AG09319 (cell line): ENCODE results near the gene TMEM25.

ENCODE experiments used
- DNase-seq: peaks from one replicate; pipeline ENCODE4 v3.0.0-alpha.2; 2010; ENCODE audit warnings: low read depth; ENCODE audit errors: extremely low read depth
- CTCF ChIP-seq: IDR thresholded peaks from 2 replicates; pipeline ENCODE4 v1.5.1; 2011; ENCODE audit warnings: low read depth, mild to moderate bottlenecking, inconsistent platforms, low read length, moderate library complexity

The TMEM25 gene

DNA sequence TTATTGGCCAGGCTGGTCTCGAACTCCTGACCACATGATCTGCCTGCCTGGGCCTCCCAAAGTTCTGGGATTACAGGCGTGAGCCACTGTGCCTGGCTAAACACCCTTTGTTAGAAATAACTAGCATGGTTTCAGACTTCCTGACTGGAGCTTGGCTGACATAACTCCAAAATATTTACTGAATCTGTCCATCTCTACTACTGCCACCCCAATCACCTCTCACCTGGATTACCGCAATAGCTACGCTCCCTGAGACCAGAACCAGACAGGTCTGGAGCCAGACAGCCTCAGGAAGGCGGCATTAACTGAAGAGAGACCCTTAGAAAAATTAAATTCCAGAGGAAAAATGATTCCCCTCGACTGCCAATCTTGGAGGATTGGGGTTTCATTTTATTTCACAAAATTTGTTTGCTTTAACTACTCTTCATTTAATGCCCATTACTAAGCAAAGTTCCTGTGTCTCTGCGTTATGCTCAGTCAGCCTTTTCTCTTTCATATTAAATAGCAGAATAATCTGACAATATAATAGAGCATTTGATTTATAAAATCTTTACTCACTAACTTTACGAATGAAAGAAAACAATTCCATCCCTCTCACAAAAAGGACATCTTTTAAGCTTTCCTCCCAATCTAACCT is 13.1 kb downstream of the TMEM25 start:
- no peak for TF ChIP-seq CTCF
- no peak for DNase-seq

- TF ChIP-seq CTCF = no peak
- DNase-seq = no peak
These were observed 13.6 kb downstream of the TMEM25 start for GRCh38 chr11:118544647-118545010.

GRCh38 chr11:118545533-118545932 is 14.5 kb downstream of the TMEM25 start:
- no peak for DNase-seq
- TF ChIP-seq CTCF = no peak

- no peak for TF ChIP-seq CTCF
- no peak for DNase-seq
These were observed 16.1 kb downstream of the TMEM25 start for GRCh38 chr11:118547132-118547531.

DNA sequence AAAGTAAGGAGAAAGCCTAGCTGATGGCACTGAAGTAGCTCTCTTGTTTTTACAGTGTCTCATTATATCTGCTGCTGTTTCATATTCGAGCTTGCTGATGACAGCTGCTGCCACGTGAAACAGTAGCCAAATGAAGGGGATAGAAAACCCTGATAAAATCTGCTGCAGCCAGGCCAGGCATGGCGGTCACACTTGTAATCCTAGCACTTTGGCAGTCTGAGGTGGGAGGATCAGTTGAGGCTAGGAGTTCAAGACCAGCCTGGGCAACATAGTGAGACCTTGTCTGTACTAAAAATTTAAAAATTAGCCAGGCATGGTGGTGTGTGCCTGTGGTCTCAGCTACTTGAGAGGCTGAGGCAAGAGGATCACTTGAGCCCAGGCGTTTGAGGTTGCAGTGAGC is 21.3 kb downstream of the TMEM25 start:
- no peak for TF ChIP-seq CTCF
- DNase-seq = no peak

- no peak for TF ChIP-seq CTCF
These were observed 29.8 kb downstream of the TMEM25 start for GRCh38 chr11:118560806-118561205.

DNA sequence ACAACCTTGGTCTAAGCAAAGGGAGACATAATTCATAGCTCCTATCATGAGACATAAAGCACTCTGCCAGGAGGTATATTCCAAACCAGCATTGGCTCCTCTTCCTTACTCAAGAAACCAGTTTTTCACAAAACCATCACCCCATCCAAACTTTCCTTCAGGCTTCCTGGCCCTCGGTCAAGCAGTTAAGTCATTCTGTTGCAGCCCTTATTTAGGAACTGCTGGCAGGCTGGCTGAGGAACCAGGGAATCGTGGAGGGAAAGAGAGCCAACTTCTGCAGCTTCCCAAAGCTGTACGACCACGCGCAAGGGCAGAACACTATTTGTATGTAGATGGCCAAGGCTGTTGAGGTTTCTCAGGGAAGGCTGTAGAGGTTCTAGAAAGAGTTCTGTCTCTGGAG is 34.1 kb downstream of the TMEM25 start:
- no peak for TF ChIP-seq CTCF
- DNase-seq = no peak

More at GRCh38 chr11:118560806-118561205, 29.8 kb downstream of the TMEM25 start:
- DNase-seq = no peak
